SK-N-DZ (cell line): ENCODE results near the gene ARL4D.
"Not testable (repeated sequence)": the region's sequence is repeated elsewhere in the genome, so short reads cannot be mapped to it uniquely, and the experiment has no call there.

Source experiments
- DNase-seq: peaks from one replicate; pipeline ENCODE4 v3.0.0-alpha.2; 2015; ENCODE audit warnings: low spot score

Gene ARL4D

GRCh38 chr17:43368740-43369506, 29.9 kb upstream of the ARL4D start:
- peak; percentile 88 for DNase-seq

GRCh38 chr17:43369986-43370385, 28.8 kb upstream of the ARL4D start:
- DNase-seq: no peak

DNA sequence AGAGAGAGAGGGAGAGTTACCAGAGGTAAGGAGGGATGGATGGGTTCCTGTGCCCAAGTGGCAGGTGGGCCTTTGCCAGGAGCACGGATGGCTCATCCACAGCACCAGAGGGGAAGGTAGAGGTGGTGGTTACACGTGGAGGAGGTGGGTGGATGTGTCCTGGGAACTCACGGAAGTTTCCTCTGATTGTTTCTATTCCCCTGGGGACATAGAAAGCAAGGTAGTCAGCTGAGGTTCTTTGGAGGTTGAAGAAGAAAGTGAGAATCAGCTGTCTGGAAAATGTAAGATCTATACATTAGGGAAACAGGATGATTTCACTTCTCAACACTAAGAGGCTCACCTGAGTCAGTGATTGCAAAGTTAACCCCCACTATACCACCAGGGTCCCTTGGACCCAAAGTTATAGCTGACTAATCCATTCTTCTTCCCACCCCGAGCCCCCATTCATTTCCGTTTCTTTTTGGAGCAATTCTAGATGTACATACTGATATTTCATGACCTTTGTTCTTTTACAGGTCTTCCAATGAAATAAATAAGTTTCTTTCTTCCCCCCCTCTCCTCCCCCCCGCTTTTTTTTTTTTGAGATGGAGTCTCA, 27.5 kb upstream of the ARL4D start:
- DNase-seq: no peak

GRCh38 chr17:43372273-43372911, 26.4 kb upstream of the ARL4D start:
- peak; percentile 73 for DNase-seq

- DNase-seq: no peak
Measured at GRCh38 chr17:43373356-43373755, 25.4 kb upstream of the ARL4D start.

GRCh38 chr17:43375915-43376314, 22.9 kb upstream of the ARL4D start:
- DNase-seq: not testable (repeated sequence)

DNA sequence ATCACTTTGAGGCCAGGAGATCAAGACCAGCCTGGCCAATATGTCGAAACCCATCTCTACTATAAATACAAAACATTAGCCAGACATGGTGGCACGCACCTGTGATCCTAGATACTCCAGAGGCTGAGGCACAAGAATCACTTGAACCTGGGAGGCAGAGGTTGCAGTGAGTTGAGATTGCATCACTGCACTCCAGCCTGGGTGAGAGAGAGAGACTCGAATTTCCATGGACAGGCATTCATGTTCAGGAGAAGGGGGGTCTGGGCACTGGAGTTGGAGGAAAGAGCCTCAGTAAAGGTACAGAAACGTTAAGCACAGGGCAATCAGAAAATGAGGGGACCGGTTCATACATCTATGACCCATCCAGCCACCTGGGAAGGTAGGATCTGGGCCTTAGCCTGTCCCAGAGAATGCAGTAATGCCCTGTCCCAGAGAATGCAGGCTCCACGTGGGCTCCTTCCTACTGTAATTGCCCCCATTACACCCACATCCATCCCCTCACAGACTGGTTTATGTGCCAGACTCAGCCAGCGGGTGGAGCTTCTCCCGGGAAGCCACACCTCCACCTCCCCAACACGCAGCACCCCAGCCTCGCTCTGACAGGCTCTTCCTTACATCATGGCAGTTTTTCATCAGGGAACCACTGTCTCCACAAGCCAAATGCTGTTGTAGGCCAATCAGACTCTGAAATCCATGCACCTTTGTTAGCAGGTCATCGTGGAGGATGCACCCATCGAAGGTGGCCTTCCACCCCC, 21.6 kb upstream of the ARL4D start:
- DNase-seq: no peak

DNA sequence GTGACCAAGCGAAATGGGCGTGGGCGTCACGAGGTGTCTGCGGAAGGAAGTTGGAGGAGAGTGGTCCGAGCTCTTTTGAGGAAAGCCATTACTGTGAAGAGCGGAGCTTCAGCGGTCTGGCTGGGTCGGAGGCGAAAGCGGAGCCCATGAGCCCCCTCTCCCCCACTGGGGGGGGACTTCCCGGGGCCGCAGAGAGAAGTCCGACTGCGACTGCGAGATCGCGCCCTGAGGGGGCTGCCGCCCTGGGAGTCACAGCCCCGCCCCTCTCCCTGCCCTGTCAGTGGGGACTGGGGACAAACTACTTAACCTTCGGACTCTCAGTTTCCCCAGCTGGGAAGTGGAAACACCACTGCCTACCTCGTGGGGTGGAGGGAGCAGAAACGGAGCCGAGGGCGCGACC, 20.0 kb upstream of the ARL4D start:
- no peak for DNase-seq

- no peak for DNase-seq
Measured at GRCh38 chr17:43380307-43380706, 18.5 kb upstream of the ARL4D start.

DNA sequence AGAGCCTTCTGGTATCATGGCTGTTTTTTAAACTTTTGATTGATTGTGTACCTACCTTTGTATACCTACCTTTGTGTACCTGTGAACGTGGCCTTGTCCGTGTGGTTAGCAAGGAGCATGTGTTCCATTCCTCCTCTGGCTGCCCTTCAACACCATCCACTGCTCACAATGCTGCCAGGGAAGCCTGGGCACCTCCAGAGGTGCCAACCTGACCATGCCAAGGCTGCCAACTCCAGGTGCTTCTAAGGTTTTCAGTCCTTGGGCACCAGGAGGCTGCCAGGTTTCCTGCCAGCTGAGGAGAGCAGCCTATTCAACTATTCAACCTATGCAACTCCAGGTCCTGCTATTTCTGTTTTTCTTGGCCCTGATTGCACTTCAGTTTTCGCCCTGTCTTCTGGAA, 17.6 kb upstream of the ARL4D start:
- no peak for DNase-seq

DNA sequence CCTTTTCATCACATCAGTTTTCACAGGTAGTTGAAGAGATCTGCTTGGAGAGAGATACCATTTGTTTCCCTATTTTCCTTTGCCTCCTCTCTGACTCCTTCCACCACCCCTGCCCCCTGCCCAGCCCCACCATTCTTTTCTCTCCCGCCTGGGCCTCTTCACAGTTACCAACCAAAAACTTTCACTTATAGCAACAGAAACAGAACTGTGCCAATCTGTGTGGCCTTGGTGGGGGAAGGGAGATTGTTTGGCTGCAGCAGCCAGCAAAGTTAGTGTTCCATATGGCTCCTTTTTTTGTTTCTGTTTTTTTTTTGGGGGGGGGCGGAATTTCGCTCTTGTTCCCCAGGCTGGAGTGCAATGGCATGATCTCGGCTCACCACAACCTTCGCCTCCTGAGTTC, 17.2 kb upstream of the ARL4D start:
- no peak for DNase-seq

- no peak for DNase-seq
Measured at GRCh38 chr17:43382776-43383175, 16.0 kb upstream of the ARL4D start.

- no peak for DNase-seq
Measured at GRCh38 chr17:43383372-43383771, 15.4 kb upstream of the ARL4D start.

GRCh38 chr17:43383826-43384475, 14.8 kb upstream of the ARL4D start:
- DNase-seq: no peak

DNA sequence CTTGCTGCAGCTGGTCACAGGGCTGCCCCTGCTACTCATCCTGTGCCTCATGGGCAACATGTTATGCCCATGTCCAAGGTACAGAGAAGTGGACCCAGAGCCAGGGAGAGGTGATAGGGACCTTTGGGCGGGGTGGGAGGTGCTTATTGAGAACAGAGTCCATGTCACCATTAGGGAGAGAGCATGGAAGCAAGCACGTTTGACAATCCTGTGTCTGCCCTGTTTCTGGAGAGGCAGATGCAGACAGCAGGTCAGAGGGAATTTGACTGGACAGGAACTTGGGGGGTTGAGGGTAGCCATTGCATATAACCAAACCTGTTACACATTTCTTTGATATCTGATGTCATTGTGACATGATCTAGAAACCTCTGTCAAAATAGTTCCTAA, 14.3 kb upstream of the ARL4D start:
- no peak for DNase-seq

DNA sequence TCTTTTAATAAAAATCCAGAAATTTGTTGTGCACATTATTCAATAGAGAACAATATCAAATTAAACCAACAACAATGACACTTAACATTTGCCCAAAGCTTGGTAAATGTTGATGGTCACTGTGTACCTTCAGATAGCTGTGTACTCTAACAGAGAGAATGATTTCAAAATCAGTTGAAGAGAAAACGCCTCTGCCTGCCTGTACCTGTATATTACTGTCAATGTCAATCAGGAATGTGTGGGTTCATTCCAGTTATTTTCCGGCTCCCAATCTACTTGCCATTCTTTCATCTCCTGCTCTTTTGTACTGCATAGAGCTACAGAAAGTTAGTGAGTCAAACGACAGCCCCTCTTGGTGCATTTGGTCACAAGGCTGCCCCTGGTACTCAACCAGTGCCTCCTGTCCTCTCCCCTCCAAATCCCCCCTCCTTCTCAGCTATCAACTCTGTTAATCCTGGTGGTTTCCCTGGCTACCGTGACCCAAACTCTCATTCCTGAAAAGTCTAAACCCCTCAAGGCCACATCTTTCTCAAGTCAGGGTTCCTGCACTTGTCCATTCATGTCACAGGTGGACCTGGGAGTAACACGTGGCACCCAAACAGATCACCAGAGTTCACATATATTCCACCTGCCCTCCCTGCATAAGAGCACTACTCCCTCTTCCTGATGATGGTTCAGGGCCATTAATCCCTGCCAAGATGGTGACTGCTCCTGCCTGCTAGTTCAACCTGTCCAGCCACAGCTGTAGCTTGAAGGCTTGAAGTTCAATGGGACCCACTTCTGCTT, 13.6 kb upstream of the ARL4D start:
- no peak for DNase-seq

DNA sequence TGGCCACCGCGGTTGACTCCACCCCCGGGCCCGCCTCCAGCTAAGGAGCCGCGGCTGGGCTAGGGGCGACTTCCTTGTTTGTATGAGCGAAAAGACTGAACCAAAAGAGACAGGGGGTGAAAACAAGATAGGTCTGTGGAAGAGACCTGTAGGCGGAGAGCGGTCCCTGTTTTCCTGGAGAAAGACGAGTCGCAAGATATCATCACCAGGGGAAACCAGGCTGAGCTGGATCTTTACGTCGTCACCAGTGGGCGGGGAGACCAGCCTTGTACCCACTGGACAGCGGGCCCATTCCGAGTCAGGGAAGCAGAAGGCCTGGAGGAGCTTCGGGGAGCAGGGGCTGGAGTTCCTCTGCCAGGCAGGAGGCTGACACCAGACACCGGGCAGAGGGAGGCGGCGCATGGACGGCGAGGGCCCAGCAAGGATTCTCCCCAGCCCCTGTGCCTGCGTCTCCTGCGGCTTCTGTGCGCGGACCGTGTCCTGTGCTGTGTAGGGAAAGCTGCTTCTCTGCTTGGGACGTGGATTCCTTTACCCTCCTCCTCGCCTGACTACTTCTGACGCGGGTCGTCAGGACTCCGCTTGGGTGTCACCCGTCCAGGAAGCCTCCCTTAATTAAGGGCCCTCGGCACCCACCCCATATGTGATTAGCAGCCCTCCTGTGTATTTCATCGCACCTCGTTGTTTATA, 10.3 kb upstream of the ARL4D start:
- DNase-seq: peak; percentile 91

DNA sequence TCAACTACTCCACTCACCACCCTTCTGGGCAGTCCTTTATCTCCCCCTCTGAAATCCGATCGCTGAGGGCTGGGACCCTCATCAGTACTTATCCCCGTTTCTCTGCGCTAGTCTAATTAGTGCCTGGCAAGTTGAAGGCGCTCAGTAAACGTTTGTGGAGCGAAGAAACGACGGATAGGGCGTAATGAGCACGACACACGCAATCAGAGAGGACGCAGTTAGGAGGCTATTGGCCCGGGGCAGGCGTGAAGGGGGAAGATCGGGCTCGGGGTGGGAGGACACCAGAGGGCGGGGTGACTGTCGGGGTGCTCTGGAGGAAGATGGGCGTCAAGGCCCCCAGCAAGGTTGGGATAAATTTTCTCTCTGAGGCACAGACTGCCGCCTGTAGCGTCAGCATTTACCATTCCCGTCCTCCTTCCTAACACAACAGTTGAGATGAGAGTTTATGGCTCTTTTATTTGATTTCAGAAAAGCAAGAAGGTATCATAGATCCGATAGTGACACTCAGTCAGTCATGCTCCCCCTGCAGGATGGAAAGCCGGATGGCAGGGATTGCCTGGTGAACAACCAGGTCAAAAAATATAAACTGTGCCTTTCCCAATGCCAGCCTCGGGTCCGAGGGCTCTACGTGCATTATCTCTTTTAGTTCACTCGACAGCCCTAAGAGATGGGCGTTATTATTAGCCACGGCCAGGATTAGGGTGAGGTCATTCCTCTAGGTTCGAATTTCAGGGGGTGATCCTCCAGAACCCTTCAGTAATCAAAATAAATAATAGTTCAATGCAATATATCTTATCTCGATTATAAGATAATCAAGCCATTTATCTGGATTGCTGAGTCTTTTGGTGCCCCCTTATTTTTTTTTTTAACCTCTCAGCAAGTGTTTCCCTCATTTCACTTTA, 9.5 kb upstream of the ARL4D start:
- DNase-seq: peak; percentile 84

GRCh38 chr17:43392397-43392796, 6.4 kb upstream of the ARL4D start:
- no peak for DNase-seq
